ENCODE data around the gene TOX3. TPM values are rescaled to one million over a fixed set of nuclear protein-coding genes. Genes with fewer than 3 reads are reported as not detected.

TOX3 gene
- total and polyA plus RNA-seq, 2 donors (not counting 3 experiments of a cell fraction or from before 2014, with no cell fraction given) = not detected

DNA sequence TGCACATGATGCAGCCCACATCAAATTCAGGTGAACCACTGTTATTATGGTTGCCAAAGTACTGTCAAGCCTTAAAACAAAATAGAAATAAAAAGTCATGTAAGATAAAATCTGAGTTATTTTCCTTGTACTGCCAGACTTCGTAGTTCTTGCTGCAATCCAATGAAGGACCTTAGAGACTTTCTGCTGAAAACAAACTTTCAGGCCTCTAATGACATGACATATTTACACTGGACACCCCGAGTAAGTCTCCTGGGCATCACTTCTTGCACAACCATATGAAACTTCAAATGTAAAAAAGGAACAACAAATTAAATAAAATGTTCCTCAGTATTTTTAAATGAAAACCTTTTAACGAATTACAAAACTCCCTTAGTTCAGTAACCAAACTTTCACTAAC lies 66.7 kb downstream of the TOX3 start:
- CTCF ChIA-PET = no interaction called here
- no peak overlapping the region for H3K4me2 ChIP-seq (ENCODE audit: insufficient read depth, low read length)
- no peak overlapping the region for H3K9ac ChIP-seq (replicated peaks; ENCODE audit: extremely low read depth, insufficient read depth, low read length)
- no peaks in the 10 kb centered on the region for H3K79me2 ChIP-seq (ENCODE audit: control insufficient read depth, insufficient read depth, low read length)
- H3K36me3 ChIP-seq (ENCODE audit: control insufficient read depth in 2 of 2, extremely low read depth in 1 of 2, insufficient read depth in 2 of 2, low read length in 2 of 2) = no peaks in the 10 kb centered on the region
- intact Hi-C loops (cut with micrococcal nuclease) (no loop called here), dilution Hi-C loops (cut with MboI; ENCODE audit: extremely low pct_ligation_motif_present, low sequenced_read_pairs) (no loop called here)
- peaks cover 3% of the 10 kb centered on the region for H3K9me3 ChIP-seq (replicated peaks; ENCODE audit: control insufficient read depth, insufficient read depth, low read length)
- H3K27ac ChIP-seq (ENCODE audit: insufficient read depth, low read depth, low read length) = no peak overlapping the region
- H3K4me3 ChIP-seq (replicated peaks in 1 of 3; ENCODE audit: insufficient read depth in 1 of 3, low read depth in 1 of 3, low read length in 3 of 3) = no peak overlapping the region
- TF ChIP-seq, protein P1, sequence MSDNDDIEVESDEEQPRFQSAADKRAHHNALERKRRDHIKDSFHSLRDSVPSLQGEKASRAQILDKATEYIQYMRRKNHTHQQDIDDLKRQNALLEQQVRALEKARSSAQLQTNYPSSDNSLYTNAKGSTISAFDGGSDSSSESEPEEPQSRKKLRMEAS (IDR thresholded peaks at IDR 0.05; ENCODE audit: insufficient read depth, insufficient read length) = no peak
- TF ChIP-seq POLR2AphosphoS5 (IDR thresholded peaks at IDR 0.05; ENCODE audit: insufficient read depth, low read depth, low read length) = no peak
- TF ChIP-seq FOS (IDR thresholded peaks at IDR 0.05; ENCODE audit: borderline replicate concordance, insufficient read depth, low read length) = no peak
- no peak for TF ChIP-seq MYC (IDR thresholded peaks at IDR 0.05; ENCODE audit: low read depth, low read length)
- no peaks in the 10 kb centered on the region for H4K20me1 ChIP-seq (replicated peaks; ENCODE audit: control insufficient read depth, extremely low read depth, insufficient read depth, low read length)
- POLR2A ChIA-PET = no interaction called here
- FAIRE-seq (no peak), DNase-seq (ENCODE audit: low read depth, low spot score) (no peak)
- H3K4me1 ChIP-seq (ENCODE audit: control insufficient read depth, extremely low read depth, insufficient read depth, low read length) = no peaks in the 10 kb centered on the region
- H3K27me3 ChIP-seq (ENCODE audit: control insufficient read depth in 2 of 2, insufficient read depth in 2 of 2, low read length in 2 of 2) = no peaks in the 10 kb centered on the region
- BruUV-seq (replicated peaks) = no TSS peak
- no peaks in the 10 kb centered on the region for H3K9me1 ChIP-seq (replicated peaks; ENCODE audit: control insufficient read depth, extremely low read depth, insufficient read depth, low read length)
- no peak overlapping the region for H2AFZ ChIP-seq (ENCODE audit: low read depth, low read length)

DNA sequence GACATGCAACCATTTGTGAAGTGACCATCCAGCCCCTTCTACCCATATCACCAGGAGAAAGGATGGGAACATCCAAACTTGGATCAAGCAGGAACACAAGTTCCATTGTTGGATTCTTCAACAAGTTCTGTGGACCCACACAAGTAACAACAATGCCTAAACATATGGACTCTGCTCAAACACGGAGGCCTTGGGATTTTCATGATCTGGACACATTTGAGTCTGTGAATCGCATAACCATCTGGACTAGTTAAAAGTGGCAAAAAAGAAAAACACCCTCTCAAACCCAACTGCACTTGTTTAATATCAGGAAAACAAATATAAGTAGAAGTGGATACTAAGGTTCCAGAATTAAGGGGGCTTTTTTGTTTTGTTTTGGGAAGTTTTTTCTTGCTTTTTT lies 70.8 kb downstream of the TOX3 start:
- no peaks in the 10 kb centered on the region for H4K20me1 ChIP-seq (replicated peaks; ENCODE audit: control insufficient read depth, extremely low read depth, insufficient read depth, low read length)
- intact Hi-C loops (cut with micrococcal nuclease) = no loop called here
- no peak overlapping the region for H3K4me2 ChIP-seq (ENCODE audit: insufficient read depth, low read length)
- POLR2A ChIA-PET = no interaction called here
- no peak overlapping the region for H3K27ac ChIP-seq (ENCODE audit: insufficient read depth, low read depth, low read length)
- no peak for DNase-seq (ENCODE audit: low read depth, low spot score)
- no peak for FAIRE-seq
- H3K4me1 ChIP-seq (ENCODE audit: control insufficient read depth, extremely low read depth, insufficient read depth, low read length) = no peaks in the 10 kb centered on the region
- H3K4me3 ChIP-seq (replicated peaks in 1 of 3; ENCODE audit: insufficient read depth in 1 of 3, low read depth in 1 of 3, low read length in 3 of 3) = no peak overlapping the region
- dilution Hi-C loops (cut with MboI; ENCODE audit: extremely low pct_ligation_motif_present, low sequenced_read_pairs) = no loop called here
- H3K79me2 ChIP-seq (ENCODE audit: control insufficient read depth, insufficient read depth, low read length) = no peaks in the 10 kb centered on the region
- H2AFZ ChIP-seq (ENCODE audit: low read depth, low read length) = no peak overlapping the region
- TF ChIP-seq, protein P1 (IDR thresholded peaks at IDR 0.05; ENCODE audit: insufficient read depth, insufficient read length) = no peak
- peaks cover 5% of the 10 kb centered on the region for H3K9me3 ChIP-seq (replicated peaks; ENCODE audit: control insufficient read depth, insufficient read depth, low read length)
- no peaks in the 10 kb centered on the region for H3K9me1 ChIP-seq (replicated peaks; ENCODE audit: control insufficient read depth, extremely low read depth, insufficient read depth, low read length)
- no peaks in the 10 kb centered on the region for H3K27me3 ChIP-seq (ENCODE audit: control insufficient read depth in 2 of 2, insufficient read depth in 2 of 2, low read length in 2 of 2)
- CTCF ChIA-PET = no interaction called here
- H3K36me3 ChIP-seq (ENCODE audit: control insufficient read depth in 2 of 2, extremely low read depth in 1 of 2, insufficient read depth in 2 of 2, low read length in 2 of 2) = no peaks in the 10 kb centered on the region
- H3K9ac ChIP-seq (replicated peaks; ENCODE audit: extremely low read depth, insufficient read depth, low read length) = no peak overlapping the region
- no TSS peak for BruUV-seq (replicated peaks)
